Embryonic facial prominence (tissue), 1 donor: ENCODE data around the gene CNNM4.
A peak's percentile ranks its signal among the peaks of the same experiment; 100 is the strongest.

Source experiments
- DNase-seq: peaks from one replicate; pipeline ENCODE4 v3.0.0-alpha.2; 2016; ENCODE audit errors: extremely low spot score

The CNNM4 gene

GRCh38 chr2:96832408-96832753, 71.7 kb downstream of the CNNM4 start:
- DNase-seq, result no peak

GRCh38 chr2:96832754-96833507, 72.2 kb downstream of the CNNM4 start:
- DNase-seq, result no peak

GRCh38 chr2:96835830-96836229, 75.1 kb downstream of the CNNM4 start:
- no peak for DNase-seq

- no peak for DNase-seq
Measured at GRCh38 chr2:96837575-96837974, 76.9 kb downstream of the CNNM4 start.

- no peak for DNase-seq
Measured at GRCh38 chr2:96838345-96839292, 77.9 kb downstream of the CNNM4 start.

GRCh38 chr2:96839293-96839874, 78.7 kb downstream of the CNNM4 start:
- no peak for DNase-seq

- DNase-seq, result no peak
Measured at GRCh38 chr2:96839875-96840850, 79.5 kb downstream of the CNNM4 start.

- no peak for DNase-seq
Measured at GRCh38 chr2:96841701-96842495, 81.2 kb downstream of the CNNM4 start.

GRCh38 chr2:96842600-96842999, 81.9 kb downstream of the CNNM4 start:
- DNase-seq, result no peak

GRCh38 chr2:96843538-96844268, 83.0 kb downstream of the CNNM4 start, which contains the start of gene ANKRD23:
TSS of gene ANKRD23 (minus strand) at chr2:96844021. CDS start at chr2:96843992, 29 bp downstream.
- no peak for DNase-seq

GRCh38 chr2:96844405-96844808, 83.7 kb downstream of the CNNM4 start:
- DNase-seq, result no peak

- DNase-seq, result no peak
Measured at GRCh38 chr2:96846825-96847224, 86.1 kb downstream of the CNNM4 start.

GRCh38 chr2:96847586-96847985, 86.9 kb downstream of the CNNM4 start:
- no peak for DNase-seq

GRCh38 chr2:96848264-96848663, 87.6 kb downstream of the CNNM4 start:
- no peak for DNase-seq

GRCh38 chr2:96852667-96853066, 92.0 kb downstream of the CNNM4 start:
- no peak for DNase-seq

- DNase-seq, result no peak
Measured at GRCh38 chr2:96853321-96853720, 92.6 kb downstream of the CNNM4 start.

GRCh38 chr2:96856776-96857666, 96.3 kb downstream of the CNNM4 start:
- no peak for DNase-seq

- DNase-seq, result peak; percentile 97
Measured at GRCh38 chr2:96857667-96858372, 97.1 kb downstream of the CNNM4 start, which contains the start of gene ANKRD39. TSS of gene ANKRD39 (minus strand) at chr2:96858016. CDS start at chr2:96857987, 29 bp downstream.
